AG04450 (cell line): Measurements from ENCODE around the gene C11orf52. TPM values are rescaled to one million over a fixed set of nuclear protein-coding genes. Genes with fewer than 3 reads are reported as not detected.

Experiments
- CTCF ChIA-PET: fragments of 300-600, 350-600 bp; formaldehyde crosslinking; extraction: SDS; loops from one replicate; lab custom pipeline; 2022; ENCODE audit warnings: antibody characterized with exemption, inconsistent platforms; lab: Charles Lee
- POLR2A ChIA-PET: fragments of 350-600 bp; formaldehyde crosslinking; extraction: SDS; loops from one replicate; lab custom pipeline; 2021; ENCODE audit warnings: antibody characterized with exemption, inconsistent platforms; lab: Yijun Ruan, JAX
- DNase-seq: peaks from one replicate; pipeline ENCODE4 v3.0.0-alpha.2; 2011; ENCODE audit warnings: low read depth, low spot score
- H3K27ac ChIP-seq: one replicate; pipeline ENCODE4 v1.5.1; 2012; ENCODE audit warnings: low read depth, low read length, control low read depth
- H3K27me3 ChIP-seq: one replicate; pipeline ENCODE4 v1.6.0; 2012; ENCODE audit warnings: low read length; ENCODE audit not compliant: control insufficient read depth, insufficient read depth
- H3K4me3 ChIP-seq: 2 replicates; pipeline ENCODE4 v1.5.1; 2011; ENCODE audit warnings: mild to moderate bottlenecking, low read depth, low read length, control low read depth
- H3K9me3 ChIP-seq: 2 replicates; pipeline ENCODE4 v1.5.1; 2012; ENCODE audit warnings: low read length; ENCODE audit not compliant: control insufficient read depth, insufficient read depth
- CTCF ChIP-seq: IDR thresholded peaks from 2 replicates; pipeline ENCODE4 v1.5.1; 2011; ENCODE audit warnings: low read depth, low read length, control low read depth, inconsistent platforms
- polyA plus RNA-seq: library from polyadenylated mRNA; depleted of rRNA; stranded (reverse); fragments of >200 nt; gene quantifications from 2 replicates; pipeline ENCODE4 v1.2.3, GENCODE V29; 2011

Gene C11orf52
- polyA plus RNA-seq, 1 experiment: 0.38 TPM

DNA sequence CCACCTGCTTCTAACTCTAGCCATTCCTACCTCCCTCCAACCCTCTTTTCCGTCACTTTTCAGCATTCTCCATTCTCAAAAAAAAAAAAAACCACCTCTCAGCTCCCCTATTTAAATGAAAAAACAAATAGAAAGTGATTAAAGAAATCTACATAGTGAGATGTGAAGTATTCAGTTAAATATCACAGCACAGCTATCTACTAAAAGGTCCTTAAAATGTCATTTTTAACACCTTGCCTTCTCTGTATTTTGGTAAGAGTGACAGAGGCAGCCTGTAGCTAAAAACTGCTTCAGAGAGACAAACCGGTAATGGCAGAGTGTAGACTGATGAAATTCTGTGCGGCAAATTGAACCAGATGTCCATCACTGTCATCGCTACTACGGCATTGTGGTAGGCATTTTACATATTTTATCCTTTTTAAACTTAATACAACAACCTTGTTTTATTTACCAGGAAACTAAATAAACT is 47.0 kb upstream of the C11orf52 start:
- ChIA-PET POLR2A (interaction anchor here (0.6 to 2.6 kb wide), 5 partner anchors 37 to 168 kb away, joined by 3 to 9 read pairs (median 5); partner anchors contain the start of gene DIXDC1), CTCF (interaction anchor here (0.6 to 3.3 kb wide), 12 partner anchors 10 to 347 kb away, joined by 3 to 36 read pairs (median 4); no protein-coding TSS in a partner anchor)
- TF ChIP-seq CTCF: no peak
- H3K27ac ChIP-seq: no peak overlapping the region
- H3K9me3 ChIP-seq: no peaks in the 10 kb centered on the region
- H3K27me3 ChIP-seq: no peaks in the 10 kb centered on the region
- peak overlapping the region; percentile 80 for H3K4me3 ChIP-seq
- DNase-seq: no peak

GRCh38 chr11:111878385-111878848 is 40.3 kb upstream of the C11orf52 start:
- Histone ChIP-seq H3K4me3 (peak overlapping the region; percentile 92), H3K9me3 (no peaks in the 10 kb centered on the region), H3K27me3 (no peaks in the 10 kb centered on the region), H3K27ac (peak overlapping the region; percentile 91)
- CTCF ChIA-PET: interaction anchor here (1.0 to 1.3 kb wide), 3 partner anchors 16 to 117 kb away, joined by 3 to 4 read pairs (median 4); no protein-coding TSS in a partner anchor
- no peak for DNase-seq
- 0 out of 2 replicates have a peak, but pooled peaks have one; percentile 4 for TF ChIP-seq CTCF
- POLR2A ChIA-PET: interaction anchor here (0.6 to 0.8 kb wide), 2 partner anchors 48 to 171 kb away, joined by 4 read pairs; no protein-coding TSS in a partner anchor

DNA sequence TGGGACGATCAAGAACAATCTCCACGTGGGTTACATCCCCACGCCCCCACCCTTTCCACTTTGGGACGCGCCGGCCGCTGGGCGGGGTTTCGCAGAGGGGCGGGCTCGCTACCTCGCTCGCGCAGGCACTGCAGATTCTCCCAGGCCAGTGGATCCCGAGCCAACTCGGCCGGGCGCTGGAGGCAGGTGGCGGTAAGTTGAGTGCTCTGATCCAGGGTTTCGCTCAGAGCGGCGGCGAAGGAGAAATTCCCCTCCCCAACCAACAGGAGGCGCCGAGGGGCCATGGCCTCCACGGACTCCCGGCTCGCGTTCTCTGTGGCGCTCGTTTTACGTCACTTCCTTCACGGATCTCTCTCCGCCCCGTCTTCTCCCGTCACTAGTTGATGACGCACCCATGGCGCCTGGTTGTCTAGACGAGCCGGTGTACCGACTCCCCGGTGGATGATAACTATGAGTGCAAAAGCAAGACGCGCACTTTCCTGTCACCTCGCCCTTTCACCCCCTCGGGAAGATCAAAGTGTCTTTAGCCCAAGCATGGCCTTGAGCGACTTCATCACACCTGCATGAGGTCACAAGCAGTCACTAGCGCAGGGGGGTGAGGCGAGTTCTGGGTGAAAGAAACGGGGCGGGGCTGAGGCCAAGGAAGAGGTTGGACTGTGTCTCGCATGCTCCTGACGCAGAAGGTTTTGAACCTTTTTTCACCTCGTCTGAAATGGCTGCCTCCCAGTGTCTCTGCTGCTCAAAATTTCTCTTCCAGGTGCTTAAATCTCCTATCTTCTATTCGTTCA is 39.7 kb upstream of the C11orf52 start, which contains the start of the genes CFAP68 and FDXACB1:
Gene CFAP68, plus strand, starts transcription at position 693 of the 788 bp plus-strand sequence. Its CDS starts 20 bp downstream, at position 713.
Gene FDXACB1, minus strand, starts transcription at position 317 of the 788 bp plus-strand sequence. Its CDS starts 33 bp downstream, at position 284.
- POLR2A ChIA-PET: interaction anchor here (0.6 to 0.8 kb wide), 2 partner anchors 48 to 170 kb away, joined by 4 read pairs; no protein-coding TSS in a partner anchor
- TF ChIP-seq CTCF: peak; percentile 98
- CTCF ChIA-PET: interaction anchor here (1.0 to 1.3 kb wide), 3 partner anchors 15 to 116 kb away, joined by 3 to 4 read pairs (median 4); no protein-coding TSS in a partner anchor
- DNase-seq: peak; percentile 91
- peak within 1 kb of the TSS; percentile 91 for H3K27ac ChIP-seq
- no peaks in the 10 kb centered on the region for H3K27me3 ChIP-seq
- peak within 1 kb of the TSS; percentile 92 for H3K4me3 ChIP-seq
- H3K9me3 ChIP-seq: no peaks in the 10 kb centered on the region

DNA sequence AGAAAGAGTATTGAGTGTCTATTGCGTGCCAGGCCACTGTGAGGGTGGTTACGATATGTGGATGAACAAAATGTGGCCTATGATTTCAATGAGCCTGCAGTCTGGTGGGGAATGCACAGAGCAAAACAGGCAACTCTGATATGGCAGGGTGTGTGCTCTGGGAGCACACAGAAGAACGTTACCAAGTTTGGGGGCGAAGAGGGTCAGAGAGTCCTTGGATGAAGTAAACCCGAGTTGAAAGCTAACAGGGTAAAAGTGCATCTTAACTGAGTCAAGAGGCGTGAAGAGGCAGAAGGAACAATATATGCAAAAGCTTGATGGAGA is 39.1 kb upstream of the C11orf52 start:
- ChIA-PET CTCF (interaction anchor here (1.2 kb wide), 1 partner anchor 117 kb away, joined by 5 read pairs; no protein-coding TSS in a partner anchor), POLR2A (no interaction called here)
- Histone ChIP-seq H3K27me3 (no peaks in the 10 kb centered on the region), H3K27ac (peak overlapping the region; percentile 91), H3K9me3 (no peaks in the 10 kb centered on the region), H3K4me3 (peak overlapping the region; percentile 92)
- no peak for TF ChIP-seq CTCF
- no peak for DNase-seq
